ENCODE data around the gene PCMT1. TPM values are rescaled to one million over a fixed set of nuclear protein-coding genes. Genes with fewer than 3 reads are reported as not detected.

PCMT1 gene
- total RNA-seq, 1 donor from 2014 or later: 147 TPM

DNA sequence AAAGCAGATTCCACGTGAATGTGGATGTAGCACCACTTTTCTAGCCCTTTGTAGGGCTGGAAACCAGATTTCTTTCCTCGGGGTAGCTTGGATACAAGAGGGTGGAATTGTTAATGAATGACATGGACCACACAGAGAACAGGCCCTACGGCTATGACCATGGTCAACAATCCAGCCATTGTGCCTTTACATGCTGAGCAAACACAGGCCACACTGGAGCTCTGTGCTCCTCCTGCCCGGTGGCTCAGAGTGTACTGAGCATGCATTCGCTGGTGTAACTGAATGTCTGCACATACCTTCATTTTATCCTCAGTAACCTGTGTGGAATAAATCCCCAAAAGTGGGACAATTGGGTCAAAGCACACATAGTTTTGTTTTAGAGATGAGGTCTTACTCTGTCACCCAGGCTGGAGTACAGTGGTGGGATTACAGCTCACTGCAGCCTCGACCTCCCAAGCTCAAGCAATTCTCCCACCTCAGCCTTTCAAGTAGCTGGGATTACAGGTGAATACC lies 81.8 kb downstream of the PCMT1 start:
- TF ChIP-seq, protein P1, sequence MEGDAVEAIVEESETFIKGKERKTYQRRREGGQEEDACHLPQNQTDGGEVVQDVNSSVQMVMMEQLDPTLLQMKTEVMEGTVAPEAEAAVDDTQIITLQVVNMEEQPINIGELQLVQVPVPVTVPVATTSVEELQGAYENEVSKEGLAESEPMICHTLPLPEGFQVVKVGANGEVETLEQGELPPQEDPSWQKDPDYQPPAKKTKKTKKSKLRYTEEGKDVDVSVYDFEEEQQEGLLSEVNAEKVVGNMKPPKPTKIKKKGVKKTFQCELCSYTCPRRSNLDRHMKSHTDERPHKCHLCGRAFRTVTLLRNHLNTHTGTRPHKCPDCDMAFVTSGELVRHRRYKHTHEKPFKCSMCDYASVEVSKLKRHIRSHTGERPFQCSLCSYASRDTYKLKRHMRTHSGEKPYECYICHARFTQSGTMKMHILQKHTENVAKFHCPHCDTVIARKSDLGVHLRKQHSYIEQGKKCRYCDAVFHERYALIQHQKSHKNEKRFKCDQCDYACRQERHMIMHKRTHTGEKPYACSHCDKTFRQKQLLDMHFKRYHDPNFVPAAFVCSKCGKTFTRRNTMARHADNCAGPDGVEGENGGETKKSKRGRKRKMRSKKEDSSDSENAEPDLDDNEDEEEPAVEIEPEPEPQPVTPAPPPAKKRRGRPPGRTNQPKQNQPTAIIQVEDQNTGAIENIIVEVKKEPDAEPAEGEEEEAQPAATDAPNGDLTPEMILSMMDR (IDR thresholded peaks at IDR 0.05; ENCODE audit: partially characterized antibody, unreplicated experiment): no peak
- Mint-ChIP-seq H3K27me3 (ENCODE audit: unreplicated experiment) (peaks cover under 1% of the 10 kb centered on the region), H3K4me1 (ENCODE audit: low read depth, unreplicated experiment) (peaks cover 4% of the 10 kb centered on the region), H3K36me3 (ENCODE audit: unreplicated experiment) (no peaks in the 10 kb centered on the region), H3K4me3 (ENCODE audit: unreplicated experiment) (no peak overlapping the region), H3K9me3 (ENCODE audit: unreplicated experiment) (no peaks in the 10 kb centered on the region), H3K27ac (ENCODE audit: unreplicated experiment) (no peak overlapping the region)
- no peak for DNase-seq

DNA sequence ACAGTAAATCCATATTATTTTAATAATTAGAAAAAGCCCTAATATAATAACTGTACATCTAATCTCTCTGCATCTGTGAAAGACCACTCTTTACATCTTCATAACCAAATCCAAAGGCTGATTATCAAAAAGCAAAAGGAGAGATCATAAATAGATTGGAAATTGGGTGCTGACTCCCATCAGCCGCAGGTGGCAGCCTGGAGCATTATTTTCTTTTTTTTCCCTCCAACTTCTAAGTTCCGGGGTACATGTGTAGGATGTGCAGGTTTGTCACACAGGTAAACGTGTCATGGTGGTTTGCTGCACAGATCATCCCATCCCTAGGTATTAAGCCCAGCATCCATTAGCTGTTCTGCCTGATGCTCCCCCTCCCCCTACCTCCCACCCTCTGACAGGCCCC lies 84.1 kb downstream of the PCMT1 start:
- peak; percentile 27 for DNase-seq
- peak overlapping the region; percentile 48 for H3K27ac Mint-ChIP-seq (ENCODE audit: unreplicated experiment)
- peaks cover 4% of the 10 kb centered on the region for H3K4me1 Mint-ChIP-seq (ENCODE audit: low read depth, unreplicated experiment)
- no peaks in the 10 kb centered on the region for H3K27me3 Mint-ChIP-seq (ENCODE audit: unreplicated experiment)
- TF ChIP-seq, protein P1 (IDR thresholded peaks at IDR 0.05; ENCODE audit: partially characterized antibody, unreplicated experiment): no peak
- no peak overlapping the region for H3K4me3 Mint-ChIP-seq (ENCODE audit: unreplicated experiment)
- no peaks in the 10 kb centered on the region for H3K9me3 Mint-ChIP-seq (ENCODE audit: unreplicated experiment)
- H3K36me3 Mint-ChIP-seq (ENCODE audit: unreplicated experiment): no peaks in the 10 kb centered on the region

DNA sequence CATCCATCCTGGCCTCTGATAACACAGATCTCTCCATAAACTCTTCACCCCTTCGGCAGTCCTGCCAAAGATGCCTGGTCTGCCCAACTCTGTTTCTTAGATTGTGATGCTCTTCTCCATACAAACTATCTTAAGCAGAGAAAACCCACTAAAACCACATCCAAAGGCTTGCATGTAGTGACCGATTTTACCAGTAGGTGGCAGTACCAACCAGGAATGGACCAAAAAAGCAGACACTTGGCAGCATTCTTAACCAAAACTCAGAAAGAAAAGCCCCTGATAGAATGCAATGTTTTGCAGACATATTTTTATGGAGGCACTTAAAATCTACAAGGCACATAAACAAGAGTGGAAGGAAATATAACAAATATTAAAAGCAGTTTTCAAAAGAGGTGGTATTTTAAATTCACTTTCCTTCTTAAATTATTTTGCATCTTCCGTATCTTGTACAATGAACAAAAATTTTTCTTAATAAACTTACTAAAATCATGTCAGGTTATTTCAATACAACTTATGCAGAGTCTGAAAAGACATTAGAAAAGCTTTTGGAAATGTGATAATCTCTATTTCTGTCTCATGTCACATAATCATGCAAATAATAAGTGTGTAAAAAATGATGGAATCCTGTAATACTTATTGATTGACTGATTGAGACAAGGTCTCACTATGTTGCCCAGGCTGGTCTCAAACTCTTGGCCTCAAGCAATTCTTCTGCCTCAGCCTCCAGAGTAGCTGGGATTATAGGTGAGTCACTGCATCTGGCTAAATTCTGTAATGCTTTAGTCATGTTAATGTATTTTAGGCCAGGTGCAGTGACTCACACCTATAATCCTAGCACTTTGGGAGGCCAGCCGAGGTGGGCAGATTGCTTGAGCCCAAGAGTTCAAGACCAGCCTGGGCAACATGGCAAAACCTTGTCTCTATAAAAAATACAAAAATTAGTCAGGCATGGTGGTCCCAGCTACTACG lies 85.3 kb downstream of the PCMT1 start:
- H3K36me3 Mint-ChIP-seq (ENCODE audit: unreplicated experiment): no peaks in the 10 kb centered on the region
- no peaks in the 10 kb centered on the region for H3K27me3 Mint-ChIP-seq (ENCODE audit: unreplicated experiment)
- peaks cover 4% of the 10 kb centered on the region for H3K4me1 Mint-ChIP-seq (ENCODE audit: low read depth, unreplicated experiment)
- no peaks in the 10 kb centered on the region for H3K9me3 Mint-ChIP-seq (ENCODE audit: unreplicated experiment)
- TF ChIP-seq, protein P1 (IDR thresholded peaks at IDR 0.05; ENCODE audit: partially characterized antibody, unreplicated experiment): peak; percentile 96
- H3K27ac Mint-ChIP-seq (ENCODE audit: unreplicated experiment): peak overlapping the region; percentile 36
- peak; percentile 69 for DNase-seq
- no peak overlapping the region for H3K4me3 Mint-ChIP-seq (ENCODE audit: unreplicated experiment)

DNA sequence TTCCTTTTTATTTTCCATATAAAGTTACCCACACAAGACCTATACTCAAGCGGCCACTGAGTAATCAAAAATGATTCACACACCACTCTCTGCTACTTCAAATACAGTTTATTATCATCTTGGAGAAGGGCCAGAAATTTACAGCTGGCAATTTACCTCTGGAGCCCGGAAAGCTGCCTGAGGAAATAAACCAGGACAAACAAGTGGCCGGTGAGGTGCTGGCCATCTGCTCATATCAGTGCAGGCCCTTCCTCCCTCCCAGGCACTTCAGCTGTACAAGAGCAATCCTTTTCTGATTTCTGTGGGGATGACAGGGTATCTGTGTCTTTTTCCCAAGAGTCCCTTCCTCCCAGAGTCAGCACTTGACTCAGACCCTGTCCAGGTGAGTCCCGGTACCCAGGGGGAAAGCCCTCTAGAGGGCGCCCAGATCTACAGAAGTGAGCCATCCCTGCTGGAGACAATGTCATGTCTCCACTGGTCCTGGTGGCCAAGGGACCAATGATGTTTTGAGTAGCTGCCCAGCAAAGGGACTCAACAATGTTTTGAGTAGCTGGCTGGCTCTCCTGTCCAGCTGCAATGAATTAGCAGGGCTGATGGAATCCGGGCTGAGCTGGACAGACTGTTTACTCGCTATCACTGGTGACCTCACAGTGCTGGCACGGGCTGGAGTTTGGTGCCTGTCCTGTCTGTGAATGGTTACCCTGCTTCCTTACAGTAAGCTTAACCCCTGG lies 91.0 kb downstream of the PCMT1 start:
- peaks cover 2% of the 10 kb centered on the region for H3K9me3 Mint-ChIP-seq (ENCODE audit: unreplicated experiment)
- H3K27me3 Mint-ChIP-seq (ENCODE audit: unreplicated experiment): peaks cover 2% of the 10 kb centered on the region
- no peak for DNase-seq
- H3K4me3 Mint-ChIP-seq (ENCODE audit: unreplicated experiment): no peak overlapping the region
- peaks cover 4% of the 10 kb centered on the region for H3K36me3 Mint-ChIP-seq (ENCODE audit: unreplicated experiment)
- H3K27ac Mint-ChIP-seq (ENCODE audit: unreplicated experiment): no peak overlapping the region
- TF ChIP-seq, protein P1 (IDR thresholded peaks at IDR 0.05; ENCODE audit: partially characterized antibody, unreplicated experiment): no peak
- no peaks in the 10 kb centered on the region for H3K4me1 Mint-ChIP-seq (ENCODE audit: low read depth, unreplicated experiment)
